ENCODE data around the gene KRT7.

KRT7 gene

DNA sequence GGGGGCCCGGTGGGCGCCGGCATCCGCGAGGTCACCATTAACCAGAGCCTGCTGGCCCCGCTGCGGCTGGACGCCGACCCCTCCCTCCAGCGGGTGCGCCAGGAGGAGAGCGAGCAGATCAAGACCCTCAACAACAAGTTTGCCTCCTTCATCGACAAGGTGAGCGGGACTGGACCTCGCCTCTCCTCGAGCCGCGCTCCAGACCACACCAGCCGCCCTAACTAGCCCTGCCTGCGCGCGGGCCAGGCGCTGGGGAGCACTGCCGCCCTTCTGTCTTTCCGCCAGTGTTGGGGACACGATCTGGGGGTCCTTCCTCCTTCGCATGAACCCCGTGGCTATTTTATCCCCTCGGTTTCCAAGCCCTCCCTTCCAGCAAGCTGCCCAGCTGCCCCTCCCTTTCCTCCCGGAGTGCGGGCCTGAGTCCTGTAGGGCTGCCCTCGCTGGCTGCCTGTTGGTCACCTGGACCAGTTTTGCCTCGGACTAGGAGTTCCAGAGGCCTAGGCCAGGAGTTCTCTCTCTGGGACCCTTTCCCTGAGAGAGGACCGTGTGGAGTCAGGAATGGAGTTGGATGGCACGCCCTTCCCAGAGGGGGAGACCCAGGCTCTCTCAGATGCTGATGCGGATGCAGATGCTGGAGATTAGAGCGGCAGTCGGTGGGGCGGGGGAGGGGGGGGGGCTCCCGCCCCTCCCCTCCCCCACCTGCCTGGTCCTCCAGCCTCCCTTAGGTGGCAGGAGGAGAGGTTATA lies 592 bp downstream of the KRT7 start:
- DNase-seq, result no peak
- Histone ChIP-seq H3K36me3 (no peaks in the 10 kb centered on the region), H3K4me1 (no peaks in the 10 kb centered on the region; the same call in 1 of the 2 replicates), H3K4me3 (ENCODE audit: low read depth, low read length) (no peak overlapping the region), H3K9me3 (no peaks in the 10 kb centered on the region), H3K27me3 (no peaks in the 10 kb centered on the region)
- TF ChIP-seq, protein P1, sequence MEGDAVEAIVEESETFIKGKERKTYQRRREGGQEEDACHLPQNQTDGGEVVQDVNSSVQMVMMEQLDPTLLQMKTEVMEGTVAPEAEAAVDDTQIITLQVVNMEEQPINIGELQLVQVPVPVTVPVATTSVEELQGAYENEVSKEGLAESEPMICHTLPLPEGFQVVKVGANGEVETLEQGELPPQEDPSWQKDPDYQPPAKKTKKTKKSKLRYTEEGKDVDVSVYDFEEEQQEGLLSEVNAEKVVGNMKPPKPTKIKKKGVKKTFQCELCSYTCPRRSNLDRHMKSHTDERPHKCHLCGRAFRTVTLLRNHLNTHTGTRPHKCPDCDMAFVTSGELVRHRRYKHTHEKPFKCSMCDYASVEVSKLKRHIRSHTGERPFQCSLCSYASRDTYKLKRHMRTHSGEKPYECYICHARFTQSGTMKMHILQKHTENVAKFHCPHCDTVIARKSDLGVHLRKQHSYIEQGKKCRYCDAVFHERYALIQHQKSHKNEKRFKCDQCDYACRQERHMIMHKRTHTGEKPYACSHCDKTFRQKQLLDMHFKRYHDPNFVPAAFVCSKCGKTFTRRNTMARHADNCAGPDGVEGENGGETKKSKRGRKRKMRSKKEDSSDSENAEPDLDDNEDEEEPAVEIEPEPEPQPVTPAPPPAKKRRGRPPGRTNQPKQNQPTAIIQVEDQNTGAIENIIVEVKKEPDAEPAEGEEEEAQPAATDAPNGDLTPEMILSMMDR (IDR thresholded peaks at IDR 0.05; ENCODE audit: low read depth, low read length), result no peak

DNA sequence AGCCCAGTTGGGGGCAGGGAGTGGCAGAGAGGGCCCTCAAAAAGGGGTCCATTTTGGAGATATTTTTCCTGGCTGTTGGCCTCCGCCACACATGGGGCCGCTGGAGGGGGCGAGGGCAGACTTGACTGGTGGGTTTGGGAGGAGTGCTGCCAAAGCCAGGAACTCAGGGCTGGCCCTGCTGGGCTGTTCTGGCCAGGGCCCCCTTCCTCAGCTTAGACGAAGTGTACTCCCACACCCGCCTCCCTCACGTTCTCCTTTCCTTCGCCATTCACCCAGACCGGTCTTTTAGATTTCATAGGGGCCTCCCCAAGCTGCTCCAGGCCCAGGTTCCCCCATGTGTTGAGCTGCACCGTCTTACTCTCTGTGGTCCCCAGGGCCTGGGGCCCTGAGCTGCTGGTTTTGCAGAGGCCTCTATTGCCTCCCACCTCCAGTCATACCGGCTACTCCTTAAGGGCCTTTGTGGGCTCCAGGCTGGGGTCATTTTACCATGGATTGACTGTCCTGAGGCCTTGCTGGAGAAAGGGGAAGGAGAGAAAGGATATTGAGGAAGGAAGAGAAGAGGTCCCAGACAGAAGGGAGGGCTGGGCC lies 1.3 kb downstream of the KRT7 start:
- DNase-seq, result no peak
- TF ChIP-seq, protein P1 (IDR thresholded peaks at IDR 0.05; ENCODE audit: low read depth, low read length), result no peak
- Histone ChIP-seq H3K4me1 (no peaks in the 10 kb centered on the region; the same call in 1 of the 2 replicates), H3K9me3 (no peaks in the 10 kb centered on the region), H3K27me3 (no peaks in the 10 kb centered on the region), H3K36me3 (no peaks in the 10 kb centered on the region), H3K4me3 (ENCODE audit: low read depth, low read length) (no peak overlapping the region)

DNA sequence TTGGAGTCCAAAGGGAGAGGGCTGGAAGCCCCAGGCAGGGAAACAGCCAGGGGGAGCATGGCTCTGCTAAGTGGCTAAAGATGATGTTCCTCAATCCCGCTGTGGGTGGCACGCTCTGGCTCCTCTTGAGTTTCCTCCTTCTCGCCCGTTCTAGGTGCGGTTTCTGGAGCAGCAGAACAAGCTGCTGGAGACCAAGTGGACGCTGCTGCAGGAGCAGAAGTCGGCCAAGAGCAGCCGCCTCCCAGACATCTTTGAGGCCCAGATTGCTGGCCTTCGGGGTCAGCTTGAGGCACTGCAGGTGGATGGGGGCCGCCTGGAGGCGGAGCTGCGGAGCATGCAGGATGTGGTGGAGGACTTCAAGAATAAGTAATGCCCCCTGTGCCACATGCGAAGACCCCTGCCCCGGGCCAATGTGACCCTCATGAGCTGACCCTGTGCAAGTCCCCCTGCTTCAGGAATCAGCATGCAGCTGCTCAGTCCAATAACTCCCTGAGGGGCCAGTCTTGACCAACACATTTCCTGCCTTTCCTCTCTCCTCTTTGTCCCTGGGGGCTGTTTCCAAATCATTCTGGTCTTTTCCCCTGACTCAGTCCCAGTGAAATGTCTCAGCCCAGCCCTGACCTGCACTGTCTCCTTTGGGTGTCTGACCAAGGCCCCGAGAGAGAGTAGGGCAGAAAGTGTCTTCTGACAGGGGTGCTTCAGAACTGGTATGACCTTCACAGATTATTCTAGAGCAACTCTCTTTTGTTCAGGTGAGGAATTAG lies 2.1 kb downstream of the KRT7 start:
- DNase-seq, result no peak
- H3K36me3 ChIP-seq, result no peaks in the 10 kb centered on the region
- no peaks in the 10 kb centered on the region; the same call in 1 of the 2 replicates for H3K4me1 ChIP-seq
- H3K27me3 ChIP-seq, result no peaks in the 10 kb centered on the region
- TF ChIP-seq, protein P1 (IDR thresholded peaks at IDR 0.05; ENCODE audit: low read depth, low read length), result no peak
- H3K9me3 ChIP-seq, result no peaks in the 10 kb centered on the region
- H3K4me3 ChIP-seq (ENCODE audit: low read depth, low read length), result no peak overlapping the region

DNA sequence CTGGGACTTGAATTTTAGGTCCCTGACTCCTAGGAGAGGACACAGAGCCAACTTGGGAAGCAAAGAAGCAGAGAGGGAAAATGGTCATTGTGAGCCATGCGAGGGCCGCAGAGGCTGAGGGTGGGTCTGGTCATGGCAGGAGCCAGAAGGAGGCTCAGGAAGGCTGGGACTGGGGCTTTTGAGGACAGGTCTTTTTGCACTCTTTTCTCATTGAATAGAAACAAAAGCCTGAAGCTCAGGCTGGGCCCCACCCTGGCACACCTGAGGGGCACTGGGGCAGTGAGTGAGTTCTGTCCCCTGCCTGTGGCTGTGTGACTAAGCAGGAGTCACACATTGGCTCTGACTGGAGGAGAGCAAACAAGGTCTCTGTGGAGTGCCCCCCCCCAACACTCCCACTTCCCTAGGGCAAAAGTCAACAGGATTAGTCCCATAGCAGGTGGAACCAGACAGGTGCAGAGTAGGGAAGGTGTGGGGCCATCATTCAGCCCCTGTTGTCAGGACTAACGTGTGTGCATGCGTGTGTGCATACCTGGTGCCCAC lies 2.8 kb downstream of the KRT7 start:
- Histone ChIP-seq H3K9me3 (no peaks in the 10 kb centered on the region), H3K4me3 (ENCODE audit: low read depth, low read length) (no peak overlapping the region), H3K36me3 (no peaks in the 10 kb centered on the region), H3K4me1 (no peaks in the 10 kb centered on the region; the same call in 1 of the 2 replicates), H3K27me3 (no peaks in the 10 kb centered on the region)
- TF ChIP-seq, protein P1 (IDR thresholded peaks at IDR 0.05; ENCODE audit: low read depth, low read length), result no peak
- no peak for DNase-seq

DNA sequence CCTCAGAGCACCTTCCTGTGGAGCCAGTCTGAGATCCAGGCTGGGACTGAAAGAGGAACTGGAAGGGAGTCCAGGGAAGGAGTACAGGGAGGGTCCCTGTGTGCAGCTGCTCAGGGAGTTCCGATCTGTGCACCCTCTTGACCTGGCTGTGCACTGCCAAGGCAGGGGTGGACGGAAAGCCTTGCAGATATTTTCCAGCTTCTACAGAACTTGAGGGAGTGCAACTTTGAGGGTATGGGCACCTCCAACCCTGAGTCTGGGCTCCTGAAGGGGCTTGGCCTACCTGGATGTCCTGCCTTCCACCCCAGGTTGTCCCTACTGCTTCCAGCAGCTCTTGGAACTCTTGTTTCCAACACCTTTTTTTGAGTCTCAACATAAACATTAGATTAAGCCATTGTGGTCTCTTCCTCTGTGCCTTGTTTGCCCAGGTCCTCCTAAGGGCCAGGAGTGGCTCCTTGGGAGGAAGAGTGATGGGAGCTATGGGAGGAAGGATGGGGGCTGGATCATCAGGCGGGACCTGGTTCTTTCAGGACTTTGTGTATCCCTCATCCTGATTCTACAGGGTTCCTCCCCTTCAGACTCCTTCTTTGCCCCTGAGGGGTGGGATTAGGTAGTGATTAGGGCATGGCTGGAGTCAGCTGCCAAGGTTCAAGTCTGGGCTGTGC lies 3.5 kb downstream of the KRT7 start:
- H3K4me1 ChIP-seq, result no peaks in the 10 kb centered on the region; the same call in none of the 2 replicates

More for the DNA sequence above, 3.5 kb downstream of the KRT7 start:
- Histone ChIP-seq H3K4me3 (ENCODE audit: low read depth, low read length) (no peak overlapping the region), H3K27me3 (no peaks in the 10 kb centered on the region), H3K9me3 (no peaks in the 10 kb centered on the region), H3K36me3 (no peaks in the 10 kb centered on the region)
- TF ChIP-seq, protein P1 (IDR thresholded peaks at IDR 0.05; ENCODE audit: low read depth, low read length), result no peak
- DNase-seq, result no peak
